Activated naive CD8-positive, alpha-beta T cell treated with anti-CD3 and anti-CD28 coated beads for 36 hours (primary cell): Measurements from ENCODE around the gene LYL1. TPM values are rescaled to one million over a fixed set of nuclear protein-coding genes. Genes with fewer than 3 reads are reported as not detected.
"Not testable (repeated sequence)": the region's sequence is repeated elsewhere in the genome, so short reads cannot be mapped to it uniquely, and the experiment has no call there.

Source experiments
- DNase-seq: peaks from one replicate; pipeline ENCODE4 v3.0.0; 2021
- H3K27ac Mint-ChIP-seq: one replicate; pipeline ENCODE4 v1.8.0; 2022; ENCODE audit warnings: mild to moderate bottlenecking, moderate library complexity, mixed read lengths
- H3K27me3 Mint-ChIP-seq: one replicate; pipeline ENCODE4 v1.8.0; 2022; ENCODE audit warnings: mild to moderate bottlenecking, mixed read lengths
- H3K36me3 Mint-ChIP-seq: one replicate; pipeline ENCODE4 v1.8.0; 2021; ENCODE audit warnings: mild to moderate bottlenecking, mixed read lengths
- H3K4me1 Mint-ChIP-seq: one replicate; pipeline ENCODE4 v1.8.0; 2021; ENCODE audit warnings: mixed read lengths
- H3K4me3 Mint-ChIP-seq: one replicate; pipeline ENCODE4 v1.8.0; 2022; ENCODE audit warnings: mild to moderate bottlenecking, moderate library complexity, mixed read lengths
- H3K9me3 Mint-ChIP-seq: one replicate; pipeline ENCODE4 v1.8.0; 2022; ENCODE audit warnings: mixed read lengths
- total RNA-seq, 2 experiments: library from RNA; stranded (reverse); gene quantifications; one replicate each; pipeline ENCODE4 v1.2.3, GENCODE V29; 2021

Gene LYL1
- total RNA-seq = 1 to 10 TPM; 2.6 to 2.9 TPM

GRCh38 chr19:13102666-13103580 lies at the start of gene LYL1:
Gene LYL1 (minus strand): TSS chr19:13102858. CDS start chr19:13101171, 1,687 bp downstream.
- H3K27ac Mint-ChIP-seq = no peak within 1 kb of the TSS
- DNase-seq = peak; percentile 51
- H3K27me3 Mint-ChIP-seq = peaks cover 18% of the 10 kb centered on the region
- H3K9me3 Mint-ChIP-seq = peaks cover 4% of the 10 kb centered on the region
- H3K36me3 Mint-ChIP-seq = peaks cover 14% of the 10 kb centered on the region
- H3K4me1 Mint-ChIP-seq = peaks cover 35% of the 10 kb centered on the region
- peak within 1 kb of the TSS; percentile 68 for H3K4me3 Mint-ChIP-seq

GRCh38 chr19:13151605-13152355 lies 49.1 kb upstream of the LYL1 start:
- peaks cover 14% of the 10 kb centered on the region for H3K27me3 Mint-ChIP-seq

GRCh38 chr19:13150931-13151604 lies 48.4 kb upstream of the LYL1 start:
- H3K27ac Mint-ChIP-seq = peak overlapping the region; percentile 98
- H3K36me3 Mint-ChIP-seq = peaks cover 28% of the 10 kb centered on the region
- peak; percentile 39 for DNase-seq
- H3K9me3 Mint-ChIP-seq = no peaks in the 10 kb centered on the region
- H3K4me3 Mint-ChIP-seq = peak overlapping the region; percentile 99
- H3K4me1 Mint-ChIP-seq = peaks cover 28% of the 10 kb centered on the region
- peaks cover 14% of the 10 kb centered on the region for H3K27me3 Mint-ChIP-seq

More at GRCh38 chr19:13151605-13152355, 49.1 kb upstream of the LYL1 start:
- peak overlapping the region; percentile 100 for H3K27ac Mint-ChIP-seq
- H3K36me3 Mint-ChIP-seq = peaks cover 28% of the 10 kb centered on the region
- H3K9me3 Mint-ChIP-seq = no peaks in the 10 kb centered on the region
- DNase-seq = peak; percentile 95
- H3K4me1 Mint-ChIP-seq = peaks cover 35% of the 10 kb centered on the region
- peak overlapping the region; percentile 99 for H3K4me3 Mint-ChIP-seq

GRCh38 chr19:13150187-13150930 lies 47.7 kb upstream of the LYL1 start, which contains the start of the genes IER2 and STX10:
Gene IER2 (plus strand): TSS chr19:13150411. CDS start chr19:13153187, 2,776 bp downstream.
Gene STX10 (minus strand): TSS chr19:13150375. CDS start chr19:13150173, 202 bp downstream.
- peak; percentile 94 for DNase-seq
- Mint-ChIP-seq H3K9me3 (no peaks in the 10 kb centered on the region), H3K27me3 (peaks cover 14% of the 10 kb centered on the region), H3K4me1 (peaks cover 25% of the 10 kb centered on the region), H3K4me3 (peak within 1 kb of the TSS; percentile 99), H3K27ac (peak within 1 kb of the TSS; percentile 98), H3K36me3 (peaks cover 26% of the 10 kb centered on the region)

- Mint-ChIP-seq H3K4me3 (peak overlapping the region; percentile 99), H3K27me3 (peaks cover 13% of the 10 kb centered on the region), H3K27ac (peak overlapping the region; percentile 98), H3K36me3 (peaks cover 20% of the 10 kb centered on the region), H3K9me3 (no peaks in the 10 kb centered on the region), H3K4me1 (peaks cover 22% of the 10 kb centered on the region)
- peak; percentile 53 for DNase-seq
Measured at GRCh38 chr19:13149628-13150186, 47.0 kb upstream of the LYL1 start.

GRCh38 chr19:13149173-13149627 lies 46.5 kb upstream of the LYL1 start:
- H3K9me3 Mint-ChIP-seq, DNase-seq, H3K27me3 Mint-ChIP-seq: not testable (repeated sequence)
- peaks cover 22% of the 10 kb centered on the region for H3K4me1 Mint-ChIP-seq
- peak overlapping the region; percentile 99 for H3K4me3 Mint-ChIP-seq
- peaks cover 15% of the 10 kb centered on the region for H3K36me3 Mint-ChIP-seq
- H3K27ac Mint-ChIP-seq = peak overlapping the region; percentile 65

- H3K4me3 Mint-ChIP-seq = no peak overlapping the region
- peaks cover 2% of the 10 kb centered on the region for H3K36me3 Mint-ChIP-seq
- H3K4me1 Mint-ChIP-seq = peaks cover 15% of the 10 kb centered on the region
- H3K9me3 Mint-ChIP-seq = no peaks in the 10 kb centered on the region
- DNase-seq = no peak
- no peaks in the 10 kb centered on the region for H3K27me3 Mint-ChIP-seq
- H3K27ac Mint-ChIP-seq = no peak overlapping the region
Measured at GRCh38 chr19:13146763-13147563, 44.3 kb upstream of the LYL1 start.

GRCh38 chr19:13139633-13140311 lies 37.1 kb upstream of the LYL1 start:
- Mint-ChIP-seq H3K9me3 (no peaks in the 10 kb centered on the region), H3K4me1 (no peaks in the 10 kb centered on the region), H3K27me3 (no peaks in the 10 kb centered on the region), H3K27ac (no peak overlapping the region), H3K4me3 (no peak overlapping the region), H3K36me3 (peaks cover 2% of the 10 kb centered on the region)
- no peak for DNase-seq

GRCh38 chr19:13138916-13139198 lies 36.2 kb upstream of the LYL1 start:
- no peak overlapping the region for H3K27ac Mint-ChIP-seq
- DNase-seq = no peak
- no peaks in the 10 kb centered on the region for H3K27me3 Mint-ChIP-seq
- H3K36me3 Mint-ChIP-seq = peaks cover 2% of the 10 kb centered on the region
- no peak overlapping the region for H3K4me3 Mint-ChIP-seq
- no peaks in the 10 kb centered on the region for H3K4me1 Mint-ChIP-seq
- H3K9me3 Mint-ChIP-seq = no peaks in the 10 kb centered on the region

- Mint-ChIP-seq H3K36me3 (peaks cover 2% of the 10 kb centered on the region), H3K27me3 (no peaks in the 10 kb centered on the region), H3K4me3 (no peak overlapping the region), H3K4me1 (peaks cover 5% of the 10 kb centered on the region), H3K27ac (no peak overlapping the region), H3K9me3 (no peaks in the 10 kb centered on the region)
- no peak for DNase-seq
Measured at GRCh38 chr19:13138171-13138915, 35.7 kb upstream of the LYL1 start.

GRCh38 chr19:13137290-13137794 lies 34.7 kb upstream of the LYL1 start:
- no peak overlapping the region for H3K27ac Mint-ChIP-seq
- peaks cover 15% of the 10 kb centered on the region for H3K4me1 Mint-ChIP-seq
- H3K27me3 Mint-ChIP-seq = no peaks in the 10 kb centered on the region
- DNase-seq = no peak
- no peaks in the 10 kb centered on the region for H3K9me3 Mint-ChIP-seq
- H3K36me3 Mint-ChIP-seq = peaks cover 9% of the 10 kb centered on the region
- no peak overlapping the region for H3K4me3 Mint-ChIP-seq
